DOHH2 (cell line): ENCODE data around the gene SOCS2.

Experiments
- H3F3A ChIP-seq: fragments of 200-600 bp; sonication (generic), shearing (Covaris generic); 2 replicates; pipeline ENCODE4 v1.6.0; 2016; ENCODE audit warnings: antibody characterized with exemption, mild to moderate bottlenecking; ENCODE audit not compliant: control insufficient read depth, insufficient read depth
- H3K27ac ChIP-seq: fragments of 200-600 bp; sonication (generic); 2 replicates; pipeline ENCODE4 v1.5.1; 2014; ENCODE audit warnings: low read depth, mild to moderate bottlenecking, low read length, moderate library complexity
- H3K27me3 ChIP-seq: fragments of 200-600 bp; sonication (generic); 2 replicates; pipeline ENCODE4 v1.6.1; 2014; ENCODE audit warnings: mild to moderate bottlenecking, low read length, mixed read lengths; ENCODE audit not compliant: control insufficient read depth
- H3K36me3 ChIP-seq: fragments of 200-600 bp; sonication (generic); 2 replicates; pipeline ENCODE4 v1.6.1; 2014; ENCODE audit warnings: mild to moderate bottlenecking, low read length, moderate library complexity, mixed read lengths; ENCODE audit not compliant: control insufficient read depth
- H3K4me1 ChIP-seq: fragments of 200-600 bp; sonication (generic); 2 replicates; pipeline ENCODE4 v1.6.1; 2014; ENCODE audit warnings: mild to moderate bottlenecking, low read length, mixed read lengths; ENCODE audit not compliant: control insufficient read depth
- H3K4me2 ChIP-seq: fragments of 200-600 bp; sonication (generic); 2 replicates; pipeline ENCODE4 v1.6.0; 2014; ENCODE audit warnings: mild to moderate bottlenecking, low read length, moderate library complexity
- H3K4me3 ChIP-seq: fragments of 200-600 bp; sonication (generic); 2 replicates; pipeline ENCODE4 v1.5.1; 2014; ENCODE audit warnings: mild to moderate bottlenecking, low read length, mixed read lengths
- H3K79me2 ChIP-seq: fragments of 200-600 bp; sonication (generic); 2 replicates; pipeline ENCODE4 v1.6.1; 2014; ENCODE audit warnings: mild to moderate bottlenecking, low read length, mixed read lengths; ENCODE audit not compliant: control insufficient read depth
- H3K9me2 ChIP-seq: fragments of 200-600 bp; sonication (generic); replicated peaks from 2 replicates; pipeline ENCODE4 v1.6.1; 2014; ENCODE audit warnings: mild to moderate bottlenecking, low read length, mixed read lengths; ENCODE audit not compliant: control insufficient read depth
- H3K9me3 ChIP-seq: fragments of 200-600 bp; sonication (generic); 2 replicates; pipeline ENCODE4 v1.6.1; 2014; ENCODE audit warnings: antibody characterized with exemption, low read length, mixed read lengths; ENCODE audit not compliant: control insufficient read depth, insufficient read depth
- H4K20me1 ChIP-seq: fragments of 200-600 bp; sonication (generic); 2 replicates; pipeline ENCODE4 v1.6.0; 2014; ENCODE audit warnings: low read depth, mild to moderate bottlenecking, antibody characterized with exemption, low read length, moderate library complexity; ENCODE audit not compliant: control insufficient read depth, insufficient read depth
- CTCF ChIP-seq: fragments of 200-600 bp; sonication (generic); IDR thresholded peaks from one replicate; pipeline ENCODE4 v1.5.1; 2014; ENCODE audit warnings: antibody characterized with exemption, mild to moderate bottlenecking, low read depth, low read length; ENCODE audit not compliant: poor library complexity, severe bottlenecking
- EZH2phosphoT487 ChIP-seq: fragments of 200-600 bp; sonication (generic); IDR thresholded peaks from 2 replicates; pipeline ENCODE4 v1.6.1; 2017; ENCODE audit warnings: borderline replicate concordance, mild to moderate bottlenecking, antibody characterized with exemption, low read length, moderate library complexity, mixed read lengths

Gene SOCS2

GRCh38 chr12:93530358-93530757 is 42.1 kb upstream of the SOCS2 start:
- TF ChIP-seq EZH2phosphoT487 (no peak), CTCF (no peak)
- no peaks in the 10 kb centered on the region for H3K9me3 ChIP-seq
- no peak overlapping the region for H3K4me2 ChIP-seq
- H4K20me1 ChIP-seq: no peaks in the 10 kb centered on the region
- no peak overlapping the region for H3K27ac ChIP-seq
- H3K4me3 ChIP-seq: no peak overlapping the region
- peaks cover 12% of the 10 kb centered on the region for H3K27me3 ChIP-seq
- H3K9me2 ChIP-seq: no peaks in the 10 kb centered on the region
- no peaks in the 10 kb centered on the region for H3K4me1 ChIP-seq
- H3K36me3 ChIP-seq: no peaks in the 10 kb centered on the region
- H3K79me2 ChIP-seq: no peaks in the 10 kb centered on the region
- no peaks in the 10 kb centered on the region for H3F3A ChIP-seq

GRCh38 chr12:93533310-93533709 is 39.2 kb upstream of the SOCS2 start:
- H3K36me3 ChIP-seq: no peaks in the 10 kb centered on the region
- H3K9me3 ChIP-seq: no peaks in the 10 kb centered on the region
- H3K4me1 ChIP-seq: peaks cover 13% of the 10 kb centered on the region
- H3K4me2 ChIP-seq: no peak overlapping the region
- peaks cover 6% of the 10 kb centered on the region; the same call in 1 of the 2 replicates for H3K27me3 ChIP-seq
- no peaks in the 10 kb centered on the region for H3K79me2 ChIP-seq
- no peaks in the 10 kb centered on the region for H3K9me2 ChIP-seq
- no peaks in the 10 kb centered on the region for H4K20me1 ChIP-seq
- H3F3A ChIP-seq: peaks cover 3% of the 10 kb centered on the region; the same call in 1 of the 2 replicates
- no peak overlapping the region for H3K27ac ChIP-seq
- no peak overlapping the region for H3K4me3 ChIP-seq
- no peak for TF ChIP-seq EZH2phosphoT487

- Histone ChIP-seq H3K9me2 (no peaks in the 10 kb centered on the region), H3K27me3 (0 out of 2 replicates have a peak, but pooled peaks cover 5% of the 10 kb centered on the region), H3K36me3 (no peaks in the 10 kb centered on the region), H3K4me2 (peak overlapping the region; percentile 30), H3K79me2 (no peaks in the 10 kb centered on the region), H3K27ac (peak overlapping the region; percentile 6; the same call in 1 of the 2 replicates), H3K4me1 (peaks cover 13% of the 10 kb centered on the region), H3F3A (peaks cover 3% of the 10 kb centered on the region; the same call in 1 of the 2 replicates), H3K9me3 (no peaks in the 10 kb centered on the region), H4K20me1 (no peaks in the 10 kb centered on the region), H3K4me3 (no peak overlapping the region)
- no peak for TF ChIP-seq CTCF
- no peak for TF ChIP-seq EZH2phosphoT487
Measured at GRCh38 chr12:93536111-93536765, 36.2 kb upstream of the SOCS2 start.

- Histone ChIP-seq H3K79me2 (no peaks in the 10 kb centered on the region), H4K20me1 (no peaks in the 10 kb centered on the region), H3K4me1 (peaks cover 13% of the 10 kb centered on the region), H3K9me3 (no peaks in the 10 kb centered on the region), H3K27ac (peak overlapping the region; percentile 6; the same call in 1 of the 2 replicates), H3K27me3 (0 out of 2 replicates have a peak, but pooled peaks cover 5% of the 10 kb centered on the region), H3F3A (peaks cover 3% of the 10 kb centered on the region; the same call in 1 of the 2 replicates), H3K9me2 (no peaks in the 10 kb centered on the region), H3K36me3 (no peaks in the 10 kb centered on the region), H3K4me3 (no peak overlapping the region), H3K4me2 (peak overlapping the region; percentile 30)
- TF ChIP-seq EZH2phosphoT487: no peak
- no peak for TF ChIP-seq CTCF
Measured at GRCh38 chr12:93536766-93537488, 35.5 kb upstream of the SOCS2 start.
